Hematopoietic multipotent progenitor cell treated with erythropoietin and hydrocortisone succinate and interleukin-3 and kit ligand, for 8 days (in vitro differentiated cells): ENCODE results near the gene SS18L1.
A peak's percentile ranks its signal among the peaks of the same experiment; 100 is the strongest.

ENCODE experiments used
- DNase-seq: peaks from one replicate; pipeline ENCODE4 v3.0.0-alpha.2; 2015

The SS18L1 gene

GRCh38 chr20:62120990-62121775 lies 22.4 kb upstream of the SS18L1 start:
- DNase-seq = peak; percentile 73

DNA sequence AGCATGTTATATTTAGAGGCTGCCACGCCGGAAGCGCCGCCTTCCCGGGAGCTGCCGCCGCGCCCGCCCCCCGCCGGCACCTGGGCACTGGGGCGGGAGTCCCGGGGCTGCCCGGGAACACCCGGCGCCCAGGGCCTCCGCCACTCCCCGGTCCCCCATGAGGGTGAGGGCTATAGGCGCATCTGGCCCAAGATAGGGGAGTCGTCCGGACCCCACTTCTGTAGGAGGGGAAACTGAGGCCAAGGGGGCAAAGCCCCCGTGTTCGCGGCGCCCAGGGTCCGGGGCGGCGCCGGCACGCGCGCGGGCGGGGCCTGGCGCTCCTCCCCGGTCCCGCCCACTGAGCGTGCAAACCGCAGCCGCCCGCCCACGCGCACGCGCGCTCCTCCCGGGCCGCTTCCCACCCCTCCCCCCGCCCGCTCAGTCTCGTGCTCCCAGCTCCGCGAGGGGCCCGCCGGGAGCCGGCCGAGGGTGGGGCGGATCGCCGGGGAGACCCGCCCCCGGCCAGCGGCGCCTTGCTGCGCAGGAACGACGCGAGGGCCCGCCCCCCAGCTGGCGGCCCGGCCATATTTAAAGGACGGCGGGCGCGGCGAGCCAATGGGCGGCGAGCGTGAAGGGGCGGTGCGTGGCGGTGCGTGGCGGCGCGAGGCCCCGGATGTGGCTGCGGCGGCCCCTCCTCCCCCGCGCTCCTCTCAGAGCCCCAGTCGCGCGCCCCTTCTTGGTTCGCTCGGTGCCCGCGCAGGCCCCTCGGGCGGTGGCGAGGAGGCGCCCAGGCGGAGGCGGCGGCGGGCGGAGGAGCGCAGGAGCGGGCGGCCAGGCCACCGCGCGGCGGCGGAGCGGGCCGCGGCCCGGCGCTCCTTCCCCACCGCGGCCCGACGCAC lies 21.6 kb upstream of the SS18L1 start, which contains the start of gene LSM14B:
Gene LSM14B, plus strand, starts transcription at position 700 of the 878 bp plus-strand sequence. CDS start 192 bp downstream, outside the sequence.
- DNase-seq = peak; percentile 95

DNA sequence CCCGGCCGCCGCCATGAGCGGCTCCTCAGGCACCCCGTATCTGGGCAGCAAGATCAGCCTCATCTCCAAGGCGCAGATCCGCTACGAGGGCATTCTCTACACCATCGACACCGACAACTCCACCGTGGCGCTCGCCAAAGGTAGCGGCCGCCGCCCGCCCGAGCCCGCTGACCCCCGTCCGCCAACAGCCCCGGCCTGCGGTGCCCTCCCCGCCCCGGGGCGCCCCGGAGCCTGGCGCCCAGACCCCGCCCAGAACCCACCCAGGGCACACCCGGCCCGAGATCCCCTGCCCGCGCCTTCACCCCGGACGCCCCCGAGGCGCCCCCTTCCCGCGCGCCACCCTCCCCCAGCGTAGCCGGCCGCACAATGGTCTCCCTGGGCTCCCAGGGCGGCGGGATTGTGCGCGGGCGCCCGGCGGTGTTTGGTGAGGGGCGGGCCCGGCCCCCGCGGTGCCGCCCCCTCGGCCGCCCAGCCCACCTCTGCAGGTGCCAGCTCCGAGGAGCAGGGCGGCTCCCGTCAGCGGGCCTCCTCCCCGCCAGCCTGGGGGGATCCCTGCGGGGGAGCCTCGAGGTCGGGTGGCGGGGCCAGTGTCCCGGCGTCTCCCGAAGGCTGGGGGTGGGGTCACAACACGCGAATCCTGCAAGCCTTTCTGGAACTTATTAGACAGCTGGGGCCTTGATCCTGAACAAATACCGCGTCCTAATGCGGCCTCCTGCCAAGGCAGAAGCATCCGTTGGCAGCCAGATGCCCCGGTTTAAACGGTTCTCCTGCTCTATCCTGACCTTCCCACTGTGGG lies 20.7 kb upstream of the SS18L1 start:
- DNase-seq = no peak

DNA sequence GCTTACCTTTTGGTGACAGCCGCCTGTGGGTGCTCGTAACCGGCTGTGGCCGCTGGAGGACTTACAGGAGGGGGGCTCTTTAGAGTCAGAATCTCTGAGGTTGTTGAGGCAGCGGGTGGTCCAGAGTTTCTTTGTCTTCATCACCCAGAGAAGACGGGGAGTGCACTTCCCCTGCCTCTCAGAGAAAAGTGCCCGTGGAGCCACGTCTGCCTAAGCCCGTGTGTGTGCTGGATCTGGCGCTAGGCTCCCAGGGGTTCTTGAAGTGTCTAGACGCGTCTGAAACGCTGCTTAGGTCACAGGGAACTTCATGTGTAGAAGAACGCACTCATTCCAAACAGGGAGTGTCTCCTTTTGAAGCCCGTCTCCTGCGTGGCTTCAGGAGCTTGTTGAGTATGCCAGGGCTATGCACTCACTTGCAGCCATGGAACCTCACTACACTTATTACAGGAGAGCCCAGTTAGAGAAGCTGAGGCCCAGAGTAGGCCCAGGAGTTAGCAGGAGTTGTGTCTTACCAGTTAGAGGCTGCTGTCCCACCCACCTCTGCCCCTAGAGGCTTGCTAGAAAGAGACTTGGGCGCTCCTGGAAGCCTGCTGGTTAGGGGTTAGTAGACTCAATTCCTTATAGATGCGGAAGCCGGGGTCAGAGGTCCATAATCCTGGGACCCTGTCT lies 20.0 kb upstream of the SS18L1 start:
- no peak for DNase-seq

DNA sequence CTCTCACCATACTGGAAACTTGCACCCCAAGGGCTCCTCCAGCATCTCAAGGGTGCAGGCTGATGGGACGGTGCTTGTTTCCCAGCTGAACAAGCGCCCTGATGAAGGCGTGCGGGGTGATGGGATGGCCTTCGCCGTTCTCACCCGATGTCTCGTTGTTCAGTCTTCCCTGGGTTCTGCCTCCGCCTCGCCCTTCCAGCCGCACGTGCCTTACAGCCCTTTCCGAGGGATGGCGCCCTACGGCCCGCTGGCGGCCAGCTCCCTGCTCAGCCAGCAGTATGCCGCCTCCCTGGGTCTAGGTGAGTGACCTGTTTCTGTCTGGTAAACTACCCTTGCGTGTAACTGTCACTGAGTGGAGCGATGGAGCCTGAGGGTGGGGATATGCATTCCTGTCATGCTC lies 17.4 kb upstream of the SS18L1 start:
- DNase-seq = no peak

DNA sequence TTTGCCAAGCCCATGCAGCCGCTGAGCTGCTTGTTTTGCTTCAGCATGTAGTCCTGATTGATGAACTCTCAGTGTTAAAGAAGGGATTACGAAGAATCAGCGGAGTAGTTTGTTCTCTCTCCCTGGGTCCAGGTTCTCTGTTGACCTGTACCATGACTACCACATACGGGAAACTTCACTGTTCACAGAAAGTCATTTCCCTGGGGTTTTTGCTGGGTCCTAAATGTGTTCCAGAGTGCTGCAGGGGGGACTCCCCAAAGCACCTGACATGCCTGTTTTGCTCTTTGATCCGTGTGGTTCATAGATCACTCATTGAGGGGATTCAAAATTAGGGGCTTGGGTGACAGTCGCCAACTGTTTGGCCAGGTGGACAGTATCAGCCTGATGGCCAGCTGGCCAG lies 15.8 kb upstream of the SS18L1 start:
- DNase-seq = no peak

DNA sequence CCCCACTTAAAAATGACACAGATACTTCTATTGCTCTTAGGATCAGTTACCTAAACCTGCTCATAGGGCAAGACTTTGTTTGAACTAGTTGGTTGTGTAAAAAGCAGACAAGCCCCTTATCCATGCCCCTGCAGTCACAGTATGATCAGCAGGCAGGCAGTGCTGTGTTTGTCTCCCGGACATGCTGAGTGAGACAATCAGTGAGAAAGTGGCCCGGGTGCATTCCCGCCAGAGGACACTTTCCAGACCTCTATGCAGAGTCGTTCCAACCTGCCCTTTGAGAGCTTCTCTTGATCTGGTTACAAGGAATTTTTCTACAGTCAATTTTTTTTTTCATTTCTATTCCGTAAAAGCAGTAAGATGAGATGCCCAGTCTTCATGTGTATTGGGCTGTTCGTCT lies 15.1 kb upstream of the SS18L1 start:
- DNase-seq = no peak

DNA sequence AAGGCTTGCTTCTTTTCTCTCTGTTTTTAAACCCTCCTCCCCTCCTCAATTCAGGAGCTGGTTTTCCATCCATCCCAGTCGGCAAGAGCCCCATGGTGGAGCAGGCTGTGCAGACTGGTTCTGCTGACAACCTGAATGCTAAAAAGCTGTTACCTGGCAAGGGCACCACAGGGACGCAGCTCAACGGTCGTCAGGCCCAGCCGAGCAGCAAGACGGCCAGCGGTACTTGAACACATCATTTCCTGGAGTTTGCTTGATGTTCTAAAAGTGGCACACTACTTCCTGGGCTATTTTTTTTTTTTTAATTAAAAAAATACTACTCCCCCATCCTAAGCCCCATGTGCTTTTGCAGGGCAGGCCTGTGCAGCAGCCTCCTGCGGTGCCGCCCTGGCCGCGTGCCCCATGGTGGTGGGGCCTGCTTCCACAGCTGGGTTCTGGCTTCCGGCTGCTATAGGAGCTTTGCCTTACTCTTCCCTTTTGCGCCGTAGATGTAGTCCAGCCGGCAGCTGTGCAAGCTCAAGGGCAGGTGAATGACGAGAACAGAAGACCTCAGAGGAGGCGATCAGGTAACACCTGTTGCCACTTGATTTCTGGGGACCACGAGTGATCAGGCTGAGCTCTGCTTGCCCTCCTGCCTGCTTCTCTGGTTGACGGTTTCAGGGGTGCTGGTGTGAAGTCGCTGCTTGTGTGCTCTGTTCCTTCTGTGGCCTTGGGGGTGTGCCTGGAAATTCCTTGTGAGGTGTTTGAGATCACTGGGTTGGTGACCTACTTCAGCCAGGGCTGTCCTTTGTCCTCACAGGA lies 13.6 kb upstream of the SS18L1 start:
- DNase-seq = no peak

DNA sequence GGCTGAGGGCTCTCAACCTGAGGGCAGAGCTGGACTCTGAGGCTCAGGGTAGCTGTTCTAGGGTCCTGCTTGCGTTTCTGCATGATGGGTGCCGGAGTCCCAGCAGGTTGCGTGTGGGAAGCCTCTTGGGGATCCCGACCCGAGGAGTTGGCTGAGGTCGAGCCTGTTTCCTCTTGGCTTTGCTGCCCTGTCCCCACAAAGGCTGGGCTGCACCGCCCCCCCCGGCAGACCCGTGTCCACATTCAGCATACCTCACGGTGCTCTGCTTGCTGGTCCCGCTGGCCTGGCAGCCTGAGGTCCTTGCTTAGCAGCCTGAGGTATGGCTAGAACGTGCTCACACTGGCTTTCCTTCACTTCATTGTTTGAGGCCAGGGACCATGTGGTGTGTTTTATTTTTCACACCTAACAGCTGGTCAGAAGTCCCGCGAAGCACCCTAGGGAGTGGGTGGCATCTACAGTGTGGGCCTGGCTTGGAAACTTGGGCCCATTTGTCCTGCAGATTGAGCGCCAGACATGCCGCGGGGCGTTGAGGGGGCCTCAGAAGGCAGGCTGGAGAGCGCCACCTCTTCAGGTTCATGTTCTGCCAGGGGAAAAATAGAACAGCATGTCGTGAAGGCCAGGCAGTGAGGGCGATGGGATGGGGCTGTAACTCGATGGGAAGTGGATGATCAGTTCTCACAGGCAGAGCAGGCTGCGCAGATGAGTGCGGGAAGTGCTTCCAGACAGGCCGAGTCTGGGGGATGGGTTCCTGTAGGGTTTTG lies 11.8 kb upstream of the SS18L1 start:
- DNase-seq = no peak

DNA sequence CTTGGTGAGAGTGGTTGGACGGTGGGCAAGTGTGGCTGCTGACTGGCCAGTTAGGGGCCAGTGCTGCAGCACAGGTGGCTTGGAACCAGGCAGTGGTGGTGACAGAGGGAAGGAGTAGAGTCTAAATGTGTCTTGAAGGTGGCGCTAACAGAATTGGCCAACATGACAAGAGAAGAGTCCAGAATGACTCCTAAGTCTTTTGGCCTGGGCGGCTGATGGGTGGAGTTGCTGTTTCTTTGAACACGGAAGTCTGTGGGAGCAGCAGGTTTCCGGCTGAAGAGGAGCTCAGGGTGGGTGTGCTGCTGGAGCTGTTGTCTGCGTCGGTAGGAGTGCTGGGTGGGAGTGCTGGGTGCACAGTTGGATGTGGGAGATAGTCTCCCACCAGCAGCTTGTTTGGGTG lies 11.1 kb upstream of the SS18L1 start:
- no peak for DNase-seq

DNA sequence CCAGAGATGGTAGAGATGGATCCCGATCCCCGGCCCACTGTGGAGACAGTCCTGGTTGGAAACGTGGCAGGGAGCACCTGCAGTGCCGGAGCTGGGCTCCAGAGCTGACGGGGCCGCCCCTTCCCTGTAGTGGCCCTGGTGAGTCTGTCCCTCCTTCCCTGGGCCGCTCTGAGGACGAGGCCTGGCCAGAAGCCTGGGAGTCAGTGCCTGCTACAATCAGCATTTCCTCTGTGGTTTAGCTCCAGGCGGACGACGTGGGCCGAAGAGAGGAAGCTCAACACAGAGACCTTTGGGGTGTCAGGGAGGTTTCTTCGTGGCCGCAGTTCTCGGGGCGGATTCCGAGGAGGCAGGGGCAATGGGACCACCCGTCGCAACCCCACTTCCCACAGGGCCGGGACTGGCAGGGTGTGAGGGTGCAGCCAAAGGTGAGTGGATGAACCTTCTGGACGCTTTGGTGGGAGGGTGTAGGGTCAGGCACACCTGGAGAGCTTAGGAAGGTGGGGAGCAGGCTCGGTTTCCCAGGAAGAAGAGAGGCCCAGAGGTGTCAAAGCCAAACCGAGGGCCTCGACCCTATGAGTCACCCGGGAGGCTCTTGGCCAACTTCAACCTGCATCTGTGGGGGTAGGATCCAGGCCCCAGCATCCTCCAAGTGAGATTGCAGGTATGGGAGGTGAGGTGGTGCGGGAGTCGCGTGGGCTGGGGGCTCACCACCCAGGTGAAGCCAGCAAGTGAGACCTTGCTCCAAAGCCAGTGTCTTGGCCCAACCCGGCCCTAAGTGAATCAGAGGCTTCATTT lies 10.3 kb upstream of the SS18L1 start:
- no peak for DNase-seq

DNA sequence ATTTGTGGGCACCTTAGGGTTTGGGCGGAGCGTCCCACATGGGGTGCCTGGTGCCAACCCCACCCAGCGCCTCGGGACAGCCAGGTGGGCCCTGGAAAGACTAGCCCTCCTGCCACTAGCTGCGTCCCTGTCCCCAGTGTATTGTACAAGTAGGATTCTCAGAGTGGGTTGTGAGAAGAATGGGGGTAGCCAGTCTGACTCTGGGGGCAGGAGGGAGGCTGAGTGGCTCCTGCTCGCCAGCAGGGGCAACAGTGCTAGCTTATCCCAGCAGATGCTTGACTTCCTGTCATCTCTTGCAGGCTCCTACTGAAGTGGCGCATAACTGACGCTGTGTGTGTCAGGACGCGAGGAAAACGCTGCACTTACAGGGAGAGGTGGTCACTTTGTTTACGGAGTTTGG lies 9.7 kb upstream of the SS18L1 start:
- DNase-seq = no peak

DNA sequence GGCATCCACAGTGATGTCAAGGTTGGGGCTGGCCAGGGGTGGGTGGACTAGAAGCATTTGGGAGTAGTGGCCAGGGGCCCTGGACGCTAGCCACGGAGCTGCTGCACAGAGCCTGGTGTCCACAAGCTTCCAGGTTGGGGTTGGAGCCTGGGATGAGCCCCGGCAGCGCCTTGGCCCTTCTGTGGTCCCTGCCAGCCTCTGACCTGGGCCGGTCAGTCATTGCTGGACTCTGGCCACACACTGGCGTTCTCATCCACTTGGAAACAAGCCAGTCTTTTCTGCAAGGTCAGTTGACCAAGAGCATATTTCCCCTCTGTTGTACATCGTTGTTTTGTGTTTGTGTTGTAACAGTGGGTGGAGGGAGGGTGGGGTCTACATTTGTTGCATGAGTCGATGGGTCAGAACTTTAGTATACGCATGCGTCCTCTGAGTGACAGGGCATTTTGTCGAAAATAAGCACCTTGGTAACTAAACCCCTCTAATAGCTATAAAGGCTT lies 8.8 kb upstream of the SS18L1 start:
- no peak for DNase-seq

- no peak for DNase-seq
Measured at GRCh38 chr20:62135573-62136266, 7.8 kb upstream of the SS18L1 start.

DNA sequence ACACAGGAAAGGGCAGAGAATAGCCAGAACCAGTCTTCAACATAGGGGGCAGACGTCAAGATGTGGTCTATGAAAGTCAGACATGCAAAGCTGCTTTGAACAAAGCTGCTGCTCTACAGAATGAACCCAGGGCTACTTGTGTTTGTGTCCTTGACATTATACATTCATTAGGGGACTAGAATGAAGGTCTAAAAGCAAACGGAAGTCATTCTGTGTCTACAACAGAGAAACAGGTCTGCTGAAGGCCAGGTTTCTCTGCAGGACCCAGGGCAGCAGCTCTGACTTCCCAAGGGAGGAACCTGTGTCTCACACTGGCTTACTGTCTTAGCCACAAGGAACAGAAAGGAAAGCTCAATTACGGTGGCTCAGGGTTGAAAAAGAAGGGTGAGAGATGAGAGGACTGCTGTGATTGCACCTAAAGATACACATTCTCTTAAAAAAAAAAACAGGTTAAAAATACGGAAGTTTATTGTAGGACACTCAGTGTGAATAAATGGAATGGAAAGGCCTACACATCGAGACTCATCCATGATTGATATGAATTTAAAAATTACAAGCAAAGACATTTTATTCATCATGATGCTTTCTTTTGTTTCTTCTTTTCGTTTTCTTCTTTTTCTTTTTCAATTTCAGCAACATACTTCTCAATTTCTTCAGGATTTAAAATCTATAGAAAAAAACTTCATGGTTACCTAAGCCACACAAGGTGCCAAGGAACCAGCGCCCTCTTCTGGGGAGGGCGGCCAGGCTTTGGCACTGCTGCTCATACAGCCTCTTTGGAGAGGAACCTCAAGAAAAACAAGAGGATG lies 7.1 kb upstream of the SS18L1 start:
- peak; percentile 80 for DNase-seq

- no peak for DNase-seq
Measured at GRCh38 chr20:62137092-62137384, 6.5 kb upstream of the SS18L1 start.

DNA sequence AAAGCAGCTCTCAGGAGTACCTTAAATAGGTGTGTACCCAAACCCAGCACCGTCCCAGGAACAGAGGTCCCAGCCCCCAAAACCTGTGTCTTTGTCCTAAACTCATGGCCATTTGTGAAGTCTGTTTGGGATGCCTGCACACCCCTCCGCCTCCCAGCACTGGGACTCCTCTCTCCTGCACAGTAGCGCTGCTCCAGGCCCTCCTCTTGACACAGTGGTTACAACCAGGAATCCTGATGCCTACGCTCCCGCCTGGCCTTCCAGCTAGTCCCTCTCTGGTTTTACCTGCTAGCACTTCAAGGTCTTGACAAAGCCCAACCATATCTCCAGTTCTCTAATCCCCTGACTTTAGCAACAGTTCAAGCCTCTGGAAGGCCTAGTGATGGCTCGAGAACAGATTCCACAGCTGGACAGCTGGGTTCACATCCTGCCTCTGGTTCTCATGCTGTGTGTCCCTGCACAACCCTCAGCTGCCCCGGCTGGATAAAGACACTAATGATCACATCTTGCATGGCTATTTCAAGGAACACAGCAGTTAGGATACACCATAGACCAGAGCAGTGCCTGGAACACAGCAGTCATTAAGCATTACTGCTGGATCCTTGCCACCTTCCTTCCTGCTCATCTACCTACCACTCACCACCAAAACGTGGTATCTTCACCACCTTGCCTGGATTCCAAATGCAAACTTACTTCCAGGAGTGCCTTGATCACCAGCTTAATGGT lies 5.9 kb upstream of the SS18L1 start:
- DNase-seq = no peak

- no peak for DNase-seq
Measured at GRCh38 chr20:62138204-62138543, 5.4 kb upstream of the SS18L1 start.
